Activated CD4-positive, alpha-beta T cell treated with anti-CD3 and anti-CD28 coated beads, Interleukin-2, amount 50 U/mL, for 4 hours (primary cell): ENCODE results near the gene CDK2AP2.
"Not testable (repeated sequence)": the region's sequence is repeated elsewhere in the genome, so short reads cannot be mapped to it uniquely, and the experiment has no call there.

Source experiments
- DNase-seq, 2 experiments: peaks; one replicate each; pipeline ENCODE4 v3.0.0-alpha.2; 2020

Gene CDK2AP2

DNA sequence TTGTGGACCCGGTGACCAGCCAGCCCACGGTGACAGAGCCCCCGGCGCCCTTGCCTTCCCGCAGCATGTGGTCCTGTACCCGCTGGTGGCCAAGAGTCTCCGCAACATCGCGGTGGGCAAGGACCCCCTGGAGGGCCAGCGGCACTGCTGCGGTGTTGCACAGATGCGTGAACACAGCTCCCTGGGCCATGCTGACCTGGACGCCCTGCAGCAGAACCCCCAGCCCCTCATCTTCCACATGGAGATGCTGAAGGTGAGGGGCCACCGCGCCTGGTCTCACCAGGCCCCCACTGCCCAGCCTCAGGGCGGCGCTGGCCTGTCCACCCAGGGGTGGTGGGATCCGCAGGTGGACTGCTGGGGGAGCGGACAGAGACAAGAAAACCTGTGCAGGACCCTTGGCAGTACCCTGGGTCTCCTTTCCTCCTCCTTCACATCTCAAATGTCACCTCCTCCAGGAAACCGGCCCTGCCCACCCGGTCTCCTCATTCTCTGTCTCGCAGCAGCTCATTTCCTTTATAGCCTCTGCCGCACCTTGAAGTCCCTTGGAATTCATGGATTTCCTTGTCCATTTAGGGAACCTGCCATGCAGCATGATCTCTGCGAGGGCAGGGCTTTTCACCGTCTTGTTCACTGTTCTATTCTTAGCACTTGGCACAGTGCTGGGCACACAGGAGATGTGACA, 18.6 kb downstream of the CDK2AP2 start:
- no peak for DNase-seq

DNA sequence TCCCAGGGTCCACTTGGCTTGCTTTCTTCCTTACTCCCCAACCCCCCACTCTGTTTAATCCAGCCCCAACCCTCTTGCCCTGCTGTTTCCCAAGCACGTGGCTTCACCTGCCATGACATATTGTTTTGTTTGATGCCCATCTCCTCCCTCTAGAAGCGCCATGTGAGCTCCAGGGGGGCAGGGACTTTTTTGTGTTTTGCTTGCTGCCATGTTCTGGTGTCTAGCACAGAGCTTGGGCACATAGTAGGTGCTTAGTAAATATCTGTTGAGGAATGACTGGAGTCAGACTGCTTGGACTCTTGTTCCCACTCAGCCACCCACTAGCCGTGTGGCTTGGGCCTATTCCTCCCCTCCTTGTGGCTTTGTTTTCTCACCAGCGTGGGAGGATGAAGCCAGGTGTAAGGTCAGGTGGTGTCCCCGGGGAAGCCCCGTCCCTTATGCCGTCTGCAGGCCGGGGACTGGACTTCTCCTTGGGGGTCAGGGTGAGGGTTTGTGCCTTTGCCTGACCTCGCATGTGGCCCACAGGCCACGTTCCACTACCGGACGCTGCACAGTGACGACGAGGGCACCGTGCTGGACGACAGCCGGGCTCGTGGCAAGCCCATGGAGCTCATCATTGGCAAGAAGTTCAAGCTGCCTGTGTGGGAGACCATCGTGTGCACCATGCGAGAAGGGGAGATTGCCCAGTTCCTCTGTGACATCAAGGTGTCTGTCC, 21.3 kb downstream of the CDK2AP2 start:
- DNase-seq = no peak

GRCh38 chr11:67485873-67486361, 22.0 kb downstream of the CDK2AP2 start:
- not testable (repeated sequence) for DNase-seq

GRCh38 chr11:67484847-67485311, 23.1 kb downstream of the CDK2AP2 start:
- DNase-seq = peak; percentile 38 to 49

DNA sequence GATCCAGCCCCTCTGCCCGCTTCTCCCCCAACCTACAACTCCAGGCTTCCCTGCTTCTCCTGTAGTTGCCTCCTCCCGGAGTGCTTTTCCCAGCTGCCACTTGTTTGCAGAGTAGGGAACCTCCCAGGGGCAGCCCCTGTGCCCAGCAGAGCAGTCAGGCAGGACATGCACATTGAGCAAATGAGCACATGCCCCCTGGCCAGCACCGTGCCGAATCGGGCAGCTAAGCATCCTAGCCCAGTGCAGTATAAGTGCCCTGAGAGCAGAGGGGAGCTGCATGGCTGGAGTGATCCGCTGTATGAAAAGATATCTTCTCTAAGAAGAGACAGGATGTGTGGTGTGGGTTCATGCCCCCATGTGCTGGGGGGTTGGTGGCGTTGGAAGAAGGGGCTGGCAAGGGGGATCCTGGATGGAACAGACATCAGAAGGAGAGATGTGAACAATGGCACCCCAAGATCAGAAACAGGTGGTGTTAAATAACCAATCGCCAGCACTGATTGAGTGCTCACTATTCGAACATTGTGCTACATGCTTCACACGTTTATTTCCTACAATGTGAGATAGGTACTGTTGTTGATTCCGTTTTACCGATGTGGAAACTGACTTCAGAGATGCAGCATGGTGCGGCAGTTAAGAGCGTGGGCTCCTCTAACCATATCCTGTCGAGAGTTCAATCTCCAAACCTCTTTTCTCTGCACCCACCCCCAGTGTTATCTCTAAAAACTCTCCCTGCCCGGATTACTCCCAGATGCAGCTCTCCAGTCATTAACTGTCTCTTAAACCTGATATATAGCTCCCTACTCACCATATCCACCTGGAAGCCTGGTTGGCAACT, 23.9 kb downstream of the CDK2AP2 start:
- DNase-seq = no peak

DNA sequence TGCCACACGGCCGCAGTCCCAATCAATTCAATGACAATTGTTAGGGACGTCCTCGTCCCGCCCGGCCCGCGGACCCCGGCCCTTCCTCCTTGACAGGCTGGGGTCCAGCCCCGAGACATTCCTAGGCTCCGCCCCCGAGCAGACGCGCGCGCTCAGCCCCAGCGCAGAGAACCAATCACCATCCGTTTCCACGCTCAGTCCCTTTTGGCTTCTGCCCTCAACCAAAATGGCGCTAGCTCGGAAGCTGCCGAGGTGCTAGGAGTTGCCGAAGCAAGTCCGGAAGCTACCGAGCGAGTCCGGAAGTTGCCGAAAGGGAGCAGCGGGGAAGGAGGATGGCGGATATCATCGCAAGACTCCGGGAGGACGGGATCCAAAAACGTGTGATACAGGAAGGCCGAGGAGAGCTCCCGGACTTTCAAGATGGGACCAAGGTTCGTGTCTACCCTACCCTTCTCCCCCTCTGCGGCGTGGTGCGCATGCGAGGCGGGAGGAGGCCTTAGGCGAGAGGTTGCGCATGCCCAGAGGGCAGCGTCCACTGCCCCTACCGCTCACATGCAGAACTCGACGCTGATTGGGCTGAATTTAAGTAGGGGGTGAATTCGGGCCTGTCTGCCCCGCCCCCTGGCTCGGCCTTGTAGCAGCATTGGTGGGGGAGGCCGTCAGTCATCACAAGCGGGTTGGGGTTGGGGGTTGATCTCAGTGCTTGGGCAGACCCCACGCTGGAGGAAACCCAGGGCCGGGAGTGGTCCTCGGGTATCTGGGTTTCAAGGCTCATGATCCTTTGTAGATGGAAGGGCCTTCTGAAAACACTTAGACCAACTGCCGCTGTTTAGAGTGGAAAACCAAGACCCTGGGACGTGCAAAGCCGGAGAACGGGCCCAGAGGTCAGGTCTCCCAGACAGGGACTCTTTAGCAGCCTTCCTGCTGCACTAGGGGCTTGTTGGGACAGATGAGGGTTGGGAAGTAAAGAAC, 24.8 kb downstream of the CDK2AP2 start, which contains the start of gene AIP:
Gene AIP (plus strand): TSS at position 200 of the 972 bp plus-strand sequence. CDS start 133 bp downstream, at position 333.
- peak; percentile 96 to 97 for DNase-seq

DNA sequence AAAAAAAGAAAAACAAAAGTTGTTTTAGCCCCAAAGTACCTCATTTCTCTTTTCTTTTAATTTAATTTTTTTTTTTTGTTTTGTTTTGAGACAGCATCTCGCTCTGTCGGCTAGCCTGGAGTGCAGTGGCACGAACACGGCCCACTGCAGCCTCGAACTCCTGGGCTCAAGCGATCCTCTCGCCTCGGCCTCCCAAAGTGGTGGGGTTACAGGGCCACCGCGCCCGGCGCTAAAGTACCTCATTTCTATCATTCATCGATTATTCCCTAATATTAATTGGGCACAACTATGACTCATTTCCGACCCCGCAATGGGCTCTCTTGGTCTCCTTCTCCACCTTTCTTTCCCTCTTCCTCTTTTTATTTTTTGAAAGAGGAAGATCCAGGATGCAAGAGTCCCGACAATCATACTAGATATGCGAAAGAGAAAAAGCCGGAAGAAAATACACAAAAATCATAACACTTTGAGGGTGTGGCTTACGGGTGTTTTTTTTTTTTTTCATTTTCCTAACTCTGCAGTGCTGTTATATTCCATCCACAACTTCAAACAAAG, 25.6 kb downstream of the CDK2AP2 start:
- DNase-seq = no peak

DNA sequence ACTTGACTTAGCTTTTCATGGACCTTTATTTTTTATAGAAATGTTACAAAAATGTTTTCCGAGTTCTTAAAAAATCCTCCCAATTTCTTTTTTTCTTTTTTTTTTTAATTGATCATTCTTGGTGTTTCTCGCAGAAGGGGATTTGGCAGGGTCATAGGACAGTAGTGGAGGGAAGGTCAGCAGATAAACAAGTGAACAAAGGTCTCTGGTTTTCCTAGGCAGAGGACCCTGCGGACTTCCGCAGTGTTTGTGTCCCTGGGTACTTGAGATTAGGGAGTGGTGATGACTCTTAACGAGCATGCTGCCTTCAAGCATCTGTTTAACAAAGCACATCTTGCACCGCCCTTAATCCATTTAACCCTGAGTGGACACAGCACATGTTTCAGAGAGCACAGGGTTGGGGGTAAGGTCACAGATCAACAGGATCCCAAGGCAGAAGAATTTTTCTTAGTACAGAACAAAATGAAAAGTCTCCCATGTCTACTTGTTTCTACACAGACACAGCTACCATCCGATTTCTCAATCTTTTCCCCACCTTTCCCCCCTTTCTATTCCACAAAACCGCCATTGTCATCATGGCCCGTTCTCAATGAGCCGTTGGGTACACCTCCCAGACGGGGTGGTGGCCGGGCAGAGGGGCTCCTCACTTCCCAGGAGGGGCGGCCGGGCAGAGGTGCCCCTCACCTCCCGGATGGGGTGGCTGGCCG, 30.5 kb downstream of the CDK2AP2 start:
- not testable (repeated sequence) for DNase-seq

- DNase-seq = not testable (repeated sequence)
Measured at GRCh38 chr11:67476692-67477091, 31.3 kb downstream of the CDK2AP2 start.

- DNase-seq = no peak
Measured at GRCh38 chr11:67472882-67473281, 35.1 kb downstream of the CDK2AP2 start.

GRCh38 chr11:67470337-67471002, 37.5 kb downstream of the CDK2AP2 start:
- no peak for DNase-seq

DNA sequence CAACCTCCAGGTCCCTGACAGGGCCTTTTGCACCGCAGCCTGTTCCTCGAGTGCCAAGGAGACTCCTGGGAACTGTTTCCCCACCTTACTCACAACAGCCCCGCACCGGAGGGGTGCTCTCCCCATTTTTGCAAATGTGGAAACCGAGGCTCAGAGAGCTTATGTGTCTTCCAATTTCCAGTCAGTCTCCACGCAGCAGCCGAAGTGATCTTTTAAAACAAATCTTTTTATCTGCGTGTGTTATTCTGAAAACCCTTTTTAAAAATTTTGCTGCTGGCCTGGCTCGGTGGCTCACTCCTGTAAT, 38.5 kb downstream of the CDK2AP2 start:
- DNase-seq = no peak

DNA sequence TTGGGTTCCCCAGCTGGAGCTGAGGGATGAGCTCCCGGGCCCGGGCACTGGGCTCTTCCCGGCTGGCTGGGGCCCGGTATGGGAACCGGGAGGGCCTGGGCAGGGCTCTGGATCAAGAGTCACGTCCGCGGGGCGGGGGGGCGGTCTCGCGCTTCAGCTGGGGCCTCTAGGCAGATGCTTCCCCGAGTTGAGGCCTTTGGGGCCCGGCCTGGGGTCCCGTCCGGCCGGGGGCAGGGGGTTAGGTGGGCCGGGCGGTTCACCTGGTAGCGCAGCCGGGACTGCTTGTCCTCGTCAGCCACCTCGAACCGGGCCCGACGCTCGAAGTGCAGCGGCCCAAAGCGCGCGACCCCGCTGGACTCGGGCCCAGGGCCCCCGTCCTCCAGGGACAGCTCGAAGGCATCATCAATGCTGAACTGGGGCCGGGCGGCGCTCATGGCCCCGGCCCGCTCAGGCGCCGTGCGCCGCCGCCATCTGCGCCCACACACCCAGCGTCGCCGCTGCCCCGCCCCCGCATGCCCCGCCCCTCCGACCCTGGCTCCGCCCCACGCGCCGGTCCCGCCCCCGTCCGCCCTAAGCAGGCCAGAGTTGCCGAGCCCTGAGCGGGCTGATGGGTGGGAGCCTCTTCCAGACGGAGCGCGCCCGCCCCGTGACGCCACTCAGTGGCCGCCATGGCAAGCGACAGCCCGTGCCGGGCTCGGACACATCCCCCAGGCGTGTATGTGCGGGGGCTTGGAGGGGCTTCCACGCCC, 39.0 kb downstream of the CDK2AP2 start, which contains the start of gene TMEM134:
Gene TMEM134 (minus strand): TSS at position 493 of the 749 bp plus-strand sequence. CDS start 59 bp downstream, at position 434.
- DNase-seq = peak; percentile 88 to 90

DNA sequence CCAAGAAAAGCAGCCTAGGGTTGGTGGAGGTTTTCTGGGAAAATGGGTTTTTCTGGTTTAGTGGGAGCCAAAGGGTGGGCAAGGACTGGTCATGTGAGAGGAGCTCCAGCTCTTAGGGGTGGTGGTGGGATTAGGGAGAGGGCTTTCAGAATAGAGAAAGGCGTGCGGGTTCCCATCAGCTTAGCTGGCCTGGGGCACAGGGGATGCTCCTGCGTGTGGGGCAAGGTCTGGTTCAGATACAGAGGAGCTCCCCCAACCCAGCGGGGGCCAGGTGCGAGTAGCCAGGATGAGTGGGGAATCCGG, 39.6 kb downstream of the CDK2AP2 start:
- no peak for DNase-seq

DNA sequence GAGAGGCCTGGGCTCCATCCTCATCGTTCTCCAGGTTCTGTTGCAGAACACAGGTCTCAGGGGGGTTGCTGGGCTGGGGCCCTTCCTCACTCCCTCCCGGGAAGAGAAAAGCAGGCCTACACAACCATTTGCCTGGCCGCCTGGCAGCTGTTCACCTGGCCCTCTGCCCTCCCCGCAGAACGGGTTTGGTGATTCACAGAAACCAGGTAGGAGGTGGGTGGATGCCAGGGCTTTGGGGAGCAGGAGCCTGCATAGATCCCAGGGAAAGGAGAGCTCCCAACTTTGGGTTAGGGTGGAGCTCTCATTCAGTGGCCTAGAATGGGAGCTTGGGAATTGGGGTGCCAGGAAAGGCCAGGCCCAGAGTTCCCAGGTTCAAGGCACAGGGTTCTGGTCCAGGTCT, 39.9 kb downstream of the CDK2AP2 start:
- no peak for DNase-seq

DNA sequence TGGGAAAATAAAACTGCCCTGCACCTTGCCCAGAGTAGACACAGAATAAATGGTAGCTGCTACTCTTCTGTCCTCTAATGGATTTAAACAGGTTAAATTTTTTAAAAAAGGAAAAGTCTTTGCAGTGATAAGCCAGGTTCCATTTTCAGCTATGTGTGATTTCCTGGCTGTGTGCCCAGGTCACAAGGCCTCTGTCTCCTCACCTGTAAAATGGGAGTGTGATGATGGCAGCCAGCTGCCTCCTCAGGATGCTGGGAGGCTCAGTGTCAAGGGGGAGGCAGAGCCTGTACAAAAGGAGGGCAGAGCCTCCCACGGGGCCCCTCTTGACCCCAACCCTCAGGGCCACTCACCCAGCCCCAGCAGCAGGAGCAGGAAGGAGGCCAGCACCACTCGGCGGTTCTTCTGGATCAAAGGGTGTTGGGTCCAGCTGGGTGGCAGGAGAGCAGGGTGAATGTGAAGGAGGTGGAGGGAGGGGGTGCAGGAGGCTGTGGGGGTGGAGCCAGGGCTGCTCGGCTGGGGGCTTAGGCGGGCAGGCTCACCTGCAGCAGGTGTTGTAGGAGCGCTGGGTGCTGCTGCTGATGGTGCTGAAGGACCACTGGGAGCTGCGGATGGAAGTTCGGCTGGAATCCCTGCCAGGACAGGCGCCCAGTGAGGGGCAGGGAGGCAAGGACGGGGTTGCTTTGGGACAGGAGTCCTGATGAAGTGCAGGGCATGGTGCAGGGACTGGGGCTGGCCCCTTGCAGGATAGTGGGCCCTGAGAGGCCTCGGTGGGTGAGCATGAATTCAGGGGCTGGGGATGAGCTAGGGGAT, 40.8 kb downstream of the CDK2AP2 start:
- no peak for DNase-seq

DNA sequence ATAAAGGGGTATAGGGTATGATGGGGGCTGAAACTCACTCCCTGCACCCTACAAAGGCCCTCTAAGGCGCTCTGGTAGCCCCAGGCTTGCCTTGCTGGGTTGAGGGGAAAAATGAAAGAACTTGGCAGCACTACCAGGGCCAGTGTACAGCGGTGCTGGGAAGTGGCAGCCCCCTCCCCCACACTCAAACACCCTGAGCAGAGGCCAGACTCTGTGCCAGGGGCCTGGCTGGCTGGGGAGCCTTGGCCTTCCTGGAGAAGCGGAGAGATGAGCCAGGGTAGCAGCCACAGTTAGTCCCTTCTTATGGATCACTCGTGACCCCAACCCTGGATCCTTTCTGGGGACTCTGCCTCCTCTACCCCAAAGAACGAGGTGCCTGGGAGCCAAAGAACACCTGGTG, 41.6 kb downstream of the CDK2AP2 start:
- no peak for DNase-seq

- DNase-seq = not testable (repeated sequence)
Measured at GRCh38 chr11:67465530-67465929, 42.4 kb downstream of the CDK2AP2 start.

DNA sequence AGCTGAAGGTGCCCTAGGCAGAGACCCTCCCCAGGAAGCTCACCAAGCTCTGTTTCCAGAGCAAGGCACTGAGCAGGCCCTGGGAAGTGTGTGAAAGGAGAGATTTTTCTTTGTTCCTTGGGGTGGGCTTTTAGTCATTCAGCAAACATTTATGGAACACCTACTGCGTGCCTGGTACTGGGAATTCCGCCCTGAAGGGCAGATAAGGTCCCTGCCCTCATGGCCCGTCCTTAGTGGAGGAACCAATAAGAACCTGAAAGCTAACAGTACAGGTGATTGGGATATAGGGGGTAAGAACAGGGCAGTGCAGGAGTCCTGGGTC, 42.8 kb downstream of the CDK2AP2 start:
- no peak for DNase-seq
